ENCODE data around the gene P2RX5. TPM values are rescaled to one million over a fixed set of nuclear protein-coding genes. Genes with fewer than 3 reads are reported as not detected.
A peak's percentile ranks its signal among the peaks of the same experiment; 100 is the strongest.

Gene P2RX5
- total and polyA plus RNA-seq, 10 donors: 62.5 to 313 (median 152) TPM

DNA sequence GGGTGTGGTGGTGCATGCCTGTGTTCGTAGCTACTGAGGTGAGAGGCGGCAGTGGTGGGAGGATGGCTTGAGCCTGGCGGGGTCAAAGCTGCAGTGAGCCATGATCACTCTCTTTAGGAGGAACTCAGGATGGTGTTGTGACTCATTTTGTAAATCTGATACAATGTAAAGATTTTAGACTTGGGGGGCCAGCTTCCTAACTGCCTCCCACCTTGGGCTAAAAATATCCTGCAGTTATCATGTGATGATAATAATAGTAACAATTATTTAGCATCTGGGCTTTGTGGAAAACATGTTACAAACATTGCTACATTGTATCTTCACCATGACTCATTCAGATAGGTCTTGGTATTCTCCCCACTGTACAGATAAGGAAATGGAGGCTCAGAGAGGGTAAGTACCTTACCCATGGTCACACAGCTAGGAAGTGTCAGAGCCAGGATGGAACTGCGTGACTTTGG is 52.0 kb downstream of the P2RX5 start:
- peaks cover 0 to 75% (median 15%) of the 10 kb centered on the region in 6 donors for H3K36me3 ChIP-seq
- no peaks in the 10 kb centered on the region for H3K9me3 ChIP-seq
- no peak for DNase-seq
- 74 to 94% (median 86%) methylated on average over 4 of the region's 4 CpGs for WGBS, 5 donors
- no peak for TF ChIP-seq POLR2A (IDR thresholded peaks at IDR 0.05)
- TF ChIP-seq, protein P1, sequence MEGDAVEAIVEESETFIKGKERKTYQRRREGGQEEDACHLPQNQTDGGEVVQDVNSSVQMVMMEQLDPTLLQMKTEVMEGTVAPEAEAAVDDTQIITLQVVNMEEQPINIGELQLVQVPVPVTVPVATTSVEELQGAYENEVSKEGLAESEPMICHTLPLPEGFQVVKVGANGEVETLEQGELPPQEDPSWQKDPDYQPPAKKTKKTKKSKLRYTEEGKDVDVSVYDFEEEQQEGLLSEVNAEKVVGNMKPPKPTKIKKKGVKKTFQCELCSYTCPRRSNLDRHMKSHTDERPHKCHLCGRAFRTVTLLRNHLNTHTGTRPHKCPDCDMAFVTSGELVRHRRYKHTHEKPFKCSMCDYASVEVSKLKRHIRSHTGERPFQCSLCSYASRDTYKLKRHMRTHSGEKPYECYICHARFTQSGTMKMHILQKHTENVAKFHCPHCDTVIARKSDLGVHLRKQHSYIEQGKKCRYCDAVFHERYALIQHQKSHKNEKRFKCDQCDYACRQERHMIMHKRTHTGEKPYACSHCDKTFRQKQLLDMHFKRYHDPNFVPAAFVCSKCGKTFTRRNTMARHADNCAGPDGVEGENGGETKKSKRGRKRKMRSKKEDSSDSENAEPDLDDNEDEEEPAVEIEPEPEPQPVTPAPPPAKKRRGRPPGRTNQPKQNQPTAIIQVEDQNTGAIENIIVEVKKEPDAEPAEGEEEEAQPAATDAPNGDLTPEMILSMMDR (IDR thresholded peaks at IDR 0.05 in 8 of 11, conservative IDR thresholded peaks at IDR 0.05 in 3 of 11): no peak
- TF ChIP-seq POLR2AphosphoS5 (IDR thresholded peaks at IDR 0.05): no peak
- H3K27ac ChIP-seq: no peak overlapping the region
- H3K27me3 ChIP-seq (replicated peaks in 1 of 7): no peaks in the 10 kb centered on the region
- intact Hi-C loops (cut with DNase I; ENCODE audit: low total_unique reads): no loop called here
- H3K4me3 ChIP-seq: no peak overlapping the region
- H3K4me1 ChIP-seq: peaks cover 0 to 35% (median 16%) of the 10 kb centered on the region in 6 donors

DNA sequence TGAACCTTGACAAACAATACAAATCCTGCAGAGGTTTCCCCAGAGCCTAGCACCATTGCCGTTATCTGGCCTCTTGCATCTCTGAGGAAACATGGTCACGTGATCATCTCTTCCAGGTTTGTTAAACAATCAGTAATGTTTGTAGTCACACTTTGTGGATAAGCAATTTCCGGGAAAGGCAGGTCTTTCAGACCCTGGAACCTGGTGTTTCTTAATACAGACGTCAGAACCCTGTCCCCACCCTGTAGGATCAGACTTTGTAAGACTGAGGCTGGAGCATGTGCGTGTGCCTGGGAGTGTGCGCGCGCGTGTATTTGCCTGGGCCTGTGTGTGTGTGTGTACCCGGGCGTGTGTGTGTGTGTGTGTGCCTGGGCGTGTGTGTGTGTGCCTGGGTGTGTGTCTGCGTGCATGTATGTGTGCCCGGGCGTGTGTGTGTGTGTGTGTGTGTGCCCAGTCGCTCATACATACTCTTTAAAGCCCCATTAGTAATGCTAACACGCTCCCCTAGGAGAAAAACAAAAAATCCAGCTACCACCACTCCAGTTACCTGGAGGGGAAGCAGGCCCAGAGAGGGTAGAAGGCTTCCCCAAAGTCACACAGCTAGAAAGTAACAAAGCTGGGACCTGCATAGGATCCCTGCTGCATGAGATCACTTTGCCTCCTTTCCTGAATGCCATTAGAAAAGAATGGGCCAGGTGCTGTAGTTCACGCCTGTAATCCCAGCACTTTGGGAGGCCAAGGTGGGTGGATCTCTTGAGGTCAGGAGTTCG is 54.1 kb downstream of the P2RX5 start:
- Histone ChIP-seq H3K27ac (no peak overlapping the region), H3K27me3 (replicated peaks in 1 of 7) (no peaks in the 10 kb centered on the region), H3K4me3 (no peak overlapping the region), H3K9me3 (no peaks in the 10 kb centered on the region), H3K36me3 (peaks cover 0 to 61% (median 9%) of the 10 kb centered on the region in 6 donors), H3K4me1 (peaks cover 3 to 50% (median 24%) of the 10 kb centered on the region in 6 donors)
- WGBS, 5 donors: 72 to 90% (median 79%) methylated on average over 13 to 19 of the region's 19 CpGs
- no peak for DNase-seq
- TF ChIP-seq POLR2A (IDR thresholded peaks at IDR 0.05) (no peak), POLR2AphosphoS5 (IDR thresholded peaks at IDR 0.05) (no peak)
- TF ChIP-seq, protein P1 (IDR thresholded peaks at IDR 0.05 in 8 of 11, conservative IDR thresholded peaks at IDR 0.05 in 3 of 11): no peak
- intact Hi-C loops (cut with DNase I; ENCODE audit: low total_unique reads): no loop called here

DNA sequence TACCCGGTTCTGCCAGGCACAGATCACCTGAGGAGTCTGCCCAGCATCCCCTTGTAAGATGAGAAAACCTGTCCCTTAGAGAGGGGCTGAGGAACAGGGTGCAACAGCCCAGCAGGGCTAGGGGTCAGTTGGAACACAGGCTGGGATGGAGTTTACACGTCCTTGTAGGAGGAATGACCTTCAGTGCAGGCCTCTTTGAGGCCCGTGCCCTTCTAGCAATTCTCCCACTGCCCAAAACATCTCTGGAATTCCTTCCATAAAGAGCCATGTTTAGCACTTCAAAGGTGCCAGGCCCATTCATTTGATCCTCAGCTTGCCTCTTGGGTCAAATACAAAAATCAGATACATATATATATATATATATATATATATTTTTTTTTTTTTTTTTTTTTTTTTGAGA is 54.9 kb downstream of the P2RX5 start:
- Histone ChIP-seq H3K27ac (no peak overlapping the region), H3K4me3 (no peak overlapping the region), H3K4me1 (peaks cover 3 to 46% (median 19%) of the 10 kb centered on the region in 6 donors), H3K27me3 (replicated peaks in 1 of 7) (no peaks in the 10 kb centered on the region), H3K36me3 (peaks cover 0 to 56% (median 9%) of the 10 kb centered on the region in 6 donors), H3K9me3 (no peaks in the 10 kb centered on the region)
- TF ChIP-seq, protein P1 (IDR thresholded peaks at IDR 0.05 in 8 of 11, conservative IDR thresholded peaks at IDR 0.05 in 3 of 11): no peak
- TF ChIP-seq POLR2AphosphoS5 (IDR thresholded peaks at IDR 0.05) (no peak), POLR2A (IDR thresholded peaks at IDR 0.05) (no peak)
- WGBS, 5 donors: 68 to 87% (median 75%) methylated on average over 3 of the region's 3 CpGs
- intact Hi-C loops (cut with DNase I; ENCODE audit: low total_unique reads): no loop called here
- DNase-seq: no peak

DNA sequence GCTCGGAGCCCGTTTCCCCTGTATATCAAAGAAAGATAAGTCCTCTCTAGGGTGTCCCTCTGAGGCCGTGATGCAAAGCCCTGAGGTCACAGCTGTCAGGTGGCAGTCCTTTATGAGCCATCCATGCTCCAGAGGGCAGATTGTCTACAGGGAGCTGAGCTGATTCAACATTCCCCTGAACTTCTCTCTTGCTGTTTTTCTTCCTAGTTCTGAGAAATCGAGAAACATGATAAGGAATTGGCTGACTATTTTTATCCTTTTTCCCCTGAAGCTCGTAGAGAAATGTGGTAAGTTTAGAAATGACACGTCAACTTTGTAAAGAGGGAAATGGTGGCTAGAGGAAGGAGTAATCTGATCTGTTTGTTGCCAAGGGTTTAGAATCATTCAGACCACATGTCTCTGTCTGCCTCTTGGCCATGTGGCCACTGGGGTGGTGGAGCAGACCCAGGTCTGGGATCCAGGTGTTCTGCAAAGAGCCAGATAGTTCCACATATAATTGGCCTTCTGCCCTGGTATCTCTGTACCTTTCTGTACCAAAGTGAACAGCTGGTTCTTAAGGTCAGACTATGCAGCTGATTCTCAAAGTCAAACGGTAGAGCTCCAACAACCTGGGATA is 55.9 kb downstream of the P2RX5 start:
- Histone ChIP-seq H3K27me3 (replicated peaks in 1 of 7) (no peaks in the 10 kb centered on the region), H3K9me3 (no peaks in the 10 kb centered on the region), H3K27ac (peak overlapping the region in 3 of 8 donors; percentile 8 to 46 (median 17)), H3K36me3 (peaks cover 0 to 52% (median 7%) of the 10 kb centered on the region in 6 donors), H3K4me1 (peaks cover 3 to 46% (median 24%) of the 10 kb centered on the region in 6 donors), H3K4me3 (no peak overlapping the region)
- WGBS, 5 donors: 24 to 45% (median 36%) methylated on average over 7 of the region's 7 CpGs
- intact Hi-C loops (cut with DNase I; ENCODE audit: low total_unique reads): no loop called here
- DNase-seq: no peak
- TF ChIP-seq POLR2AphosphoS5 (IDR thresholded peaks at IDR 0.05) (no peak), POLR2A (IDR thresholded peaks at IDR 0.05) (no peak)
- TF ChIP-seq, protein P1 (IDR thresholded peaks at IDR 0.05 in 8 of 11, conservative IDR thresholded peaks at IDR 0.05 in 3 of 11): no peak

All from spleen (tissue), 11 donors.